GM18873 (cell line): ENCODE results near the gene MGMT.
"Not testable (repeated sequence)": the region's sequence is repeated elsewhere in the genome, so short reads cannot be mapped to it uniquely, and the experiment has no call there.

ENCODE experiments used
- ATAC-seq: cut with Tn5 transposase; IDR thresholded peaks from one replicate; pipeline ENCODE4 v1.9.1; 2021; ENCODE audit warnings: mild to moderate bottlenecking, moderate library complexity, moderate number of reproducible peaks; ENCODE audit not compliant: unreplicated experiment, low FRiP score

The MGMT gene

GRCh38 chr10:129466703-129467358 is at the start of gene MGMT:
Gene MGMT (plus strand): TSS chr10:129467241.
- peak; percentile 77 for ATAC-seq

GRCh38 chr10:129417870-129418269 is 49.2 kb upstream of the MGMT start:
- ATAC-seq, result no peak

- no peak for ATAC-seq
Measured at GRCh38 chr10:129418496-129419225, 48.4 kb upstream of the MGMT start.

- no peak for ATAC-seq
Measured at GRCh38 chr10:129419397-129419796, 47.6 kb upstream of the MGMT start.

GRCh38 chr10:129421399-129422010 is 45.5 kb upstream of the MGMT start:
- ATAC-seq, result no peak

GRCh38 chr10:129424978-129425377 is 42.1 kb upstream of the MGMT start:
- ATAC-seq, result no peak

GRCh38 chr10:129426606-129427005 is 40.4 kb upstream of the MGMT start:
- no peak for ATAC-seq

- no peak for ATAC-seq
Measured at GRCh38 chr10:129433266-129433665, 33.8 kb upstream of the MGMT start.

GRCh38 chr10:129435724-129436123 is 31.3 kb upstream of the MGMT start:
- not testable (repeated sequence) for ATAC-seq

- no peak for ATAC-seq
Measured at GRCh38 chr10:129438024-129438423, 29.0 kb upstream of the MGMT start.

GRCh38 chr10:129440247-129440646 is 26.8 kb upstream of the MGMT start:
- no peak for ATAC-seq

- no peak for ATAC-seq
Measured at GRCh38 chr10:129440722-129441316, 26.2 kb upstream of the MGMT start.

- no peak for ATAC-seq
Measured at GRCh38 chr10:129441372-129442009, 25.6 kb upstream of the MGMT start.

- ATAC-seq, result no peak
Measured at GRCh38 chr10:129442866-129443265, 24.2 kb upstream of the MGMT start.

- ATAC-seq, result no peak
Measured at GRCh38 chr10:129444359-129444758, 22.7 kb upstream of the MGMT start.

- ATAC-seq, result no peak
Measured at GRCh38 chr10:129445436-129446182, 21.4 kb upstream of the MGMT start.

GRCh38 chr10:129446183-129446581 is 20.9 kb upstream of the MGMT start:
- ATAC-seq, result no peak

GRCh38 chr10:129447486-129447885 is 19.6 kb upstream of the MGMT start:
- ATAC-seq, result no peak

GRCh38 chr10:129448086-129448485 is 19.0 kb upstream of the MGMT start:
- no peak for ATAC-seq

GRCh38 chr10:129448539-129448938 is 18.5 kb upstream of the MGMT start:
- no peak for ATAC-seq
